Activated CD8-positive, alpha-beta T cell treated with anti-CD3 and anti-CD28 coated beads, Interleukin-2, amount 10 ng/mL, durations not matched to agents 7 days and 5 days (primary cell): Measurements from ENCODE around the gene MIPEP. TPM values are rescaled to one million over a fixed set of nuclear protein-coding genes. Genes with fewer than 3 reads are reported as not detected.

ENCODE experiments used
- ATAC-seq: fragments of 150-1000 bp; cut with Tn5 transposase; one replicate; pipeline ENCODE4 v1.10.0; 2021; ENCODE audit warnings: moderate library complexity
- CTCF ChIA-PET: fragments of 350-600 bp; sonication (Branson Sonifier 250); formaldehyde crosslinking; loops from one replicate; lab custom pipeline; 2021; ENCODE audit warnings: antibody characterized with exemption; lab: Charles Lee
- POLR2A ChIA-PET: fragments of 350-600 bp; sonication (Branson Sonifier 250); formaldehyde crosslinking; loops from one replicate; lab custom pipeline; 2021; ENCODE audit warnings: antibody characterized with exemption; lab: Charles Lee
- DNase-seq: peaks from one replicate; pipeline ENCODE4 v3.0.0-alpha.2; 2020
- H3K27ac Mint-ChIP-seq: one replicate; pipeline ENCODE4 v1.8.0; 2021; ENCODE audit warnings: mild to moderate bottlenecking, mixed read lengths
- H3K27me3 Mint-ChIP-seq: one replicate; pipeline ENCODE4 v1.8.0; 2021; ENCODE audit warnings: low read depth, mixed read lengths
- H3K36me3 Mint-ChIP-seq: one replicate; pipeline ENCODE4 v1.8.0; 2021; ENCODE audit warnings: low read depth, mixed read lengths
- H3K4me1 Mint-ChIP-seq: one replicate; pipeline ENCODE4 v1.8.0; 2021; ENCODE audit warnings: low read depth, mixed read lengths
- H3K4me3 Mint-ChIP-seq: one replicate; pipeline ENCODE4 v1.8.0; 2021; ENCODE audit warnings: mild to moderate bottlenecking, mixed read lengths
- H3K9me3 Mint-ChIP-seq: one replicate; pipeline ENCODE4 v1.8.0; 2022; ENCODE audit warnings: mixed read lengths; ENCODE audit not compliant: insufficient read depth
- total RNA-seq, 2 experiments: library from RNA; stranded (reverse); gene quantifications; one replicate each; pipeline ENCODE4 v1.2.3, GENCODE V29; 2021

The MIPEP gene
- total RNA-seq, 2 experiments from 2014 or later = 9.6 to 11.6 TPM

DNA sequence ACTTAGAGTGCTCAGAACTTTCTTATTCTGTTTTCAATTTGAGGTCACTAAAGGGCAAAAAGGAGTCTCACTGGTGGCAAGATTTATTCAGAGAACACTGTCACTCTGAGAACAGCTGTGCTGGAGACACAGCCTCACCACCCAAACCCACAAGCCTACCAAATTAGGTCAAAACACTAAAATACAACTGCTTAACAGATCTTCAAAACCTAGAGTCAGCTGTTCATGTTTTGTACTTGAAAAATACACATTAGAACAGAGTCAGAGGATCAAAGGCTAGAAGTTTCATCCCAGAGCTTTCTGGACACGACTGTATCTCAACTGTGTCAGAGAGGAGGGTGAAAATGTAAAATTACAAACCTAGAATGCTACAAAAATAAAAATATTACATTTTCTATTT, 89.3 kb downstream of the MIPEP start:
- ChIA-PET POLR2A (no interaction called here), CTCF (interaction anchor here (1.1 kb wide), 1 partner anchor 58 kb away, joined by 3 read pairs; no protein-coding TSS in a partner anchor)
- Mint-ChIP-seq H3K27ac (no peak overlapping the region), H3K9me3 (no peaks in the 10 kb centered on the region), H3K36me3 (peaks cover 12% of the 10 kb centered on the region), H3K4me1 (no peaks in the 10 kb centered on the region), H3K27me3 (no peaks in the 10 kb centered on the region), H3K4me3 (no peak overlapping the region)
- no peak for DNase-seq
- peak; percentile 33 for ATAC-seq

DNA sequence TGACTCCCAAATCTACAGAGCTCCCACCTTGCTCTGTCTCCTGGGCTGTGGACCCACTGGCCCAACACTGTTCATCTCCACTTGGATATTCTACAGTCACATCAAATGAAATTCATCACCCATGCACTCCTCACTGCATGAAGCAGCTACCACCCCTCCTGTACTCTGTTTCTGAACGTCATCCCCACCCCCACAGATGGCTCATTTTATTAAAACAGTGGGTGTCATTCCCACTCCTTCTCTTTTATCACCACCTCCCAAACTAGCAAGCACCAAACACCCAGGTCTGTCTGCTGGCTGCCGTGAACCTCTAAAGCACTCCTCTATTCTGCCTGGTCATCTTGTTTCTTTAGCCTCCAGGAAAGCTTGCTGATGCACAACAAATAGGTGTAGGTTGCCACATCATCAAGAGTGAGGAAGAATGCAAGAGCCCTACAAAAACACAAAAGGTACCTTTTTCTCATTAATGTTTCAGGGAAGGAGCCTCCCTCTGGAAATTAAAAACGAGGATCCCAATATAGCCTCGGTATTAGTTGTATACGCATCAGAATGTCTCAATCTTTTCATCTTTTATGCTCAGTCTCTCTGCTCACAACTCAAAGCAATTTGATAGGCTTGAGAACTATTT, 91.8 kb downstream of the MIPEP start:
- ATAC-seq = no peak
- DNase-seq = no peak
- H3K27ac Mint-ChIP-seq = no peak overlapping the region
- H3K4me3 Mint-ChIP-seq = no peak overlapping the region
- peaks cover 4% of the 10 kb centered on the region for H3K36me3 Mint-ChIP-seq
- H3K27me3 Mint-ChIP-seq = no peaks in the 10 kb centered on the region
- no peaks in the 10 kb centered on the region for H3K9me3 Mint-ChIP-seq
- no peaks in the 10 kb centered on the region for H3K4me1 Mint-ChIP-seq
- CTCF ChIA-PET = no interaction called here
- POLR2A ChIA-PET = no interaction called here

DNA sequence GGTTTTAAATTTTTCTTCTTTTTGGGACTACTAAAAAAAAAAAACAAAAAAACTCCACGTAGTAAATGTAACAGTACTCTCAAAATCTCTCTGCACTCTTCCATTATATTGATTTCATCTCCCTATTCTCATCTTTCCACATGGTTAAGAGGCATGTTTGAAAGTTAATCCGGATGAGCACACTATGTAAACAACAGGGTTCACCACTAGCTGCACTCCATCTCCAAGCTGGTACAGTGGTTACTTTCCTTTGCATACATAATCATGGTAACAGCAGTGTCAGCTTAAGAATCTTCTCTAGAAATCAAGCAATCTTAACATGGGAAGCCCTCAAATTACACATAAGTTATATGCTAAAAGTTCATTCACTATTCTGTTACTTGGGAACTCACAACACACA, 92.6 kb downstream of the MIPEP start:
- Mint-ChIP-seq H3K4me1 (no peaks in the 10 kb centered on the region), H3K27ac (no peak overlapping the region), H3K4me3 (no peak overlapping the region), H3K36me3 (peaks cover 4% of the 10 kb centered on the region), H3K27me3 (no peaks in the 10 kb centered on the region), H3K9me3 (no peaks in the 10 kb centered on the region)
- ATAC-seq = no peak
- POLR2A ChIA-PET = no interaction called here
- CTCF ChIA-PET = no interaction called here
- no peak for DNase-seq

DNA sequence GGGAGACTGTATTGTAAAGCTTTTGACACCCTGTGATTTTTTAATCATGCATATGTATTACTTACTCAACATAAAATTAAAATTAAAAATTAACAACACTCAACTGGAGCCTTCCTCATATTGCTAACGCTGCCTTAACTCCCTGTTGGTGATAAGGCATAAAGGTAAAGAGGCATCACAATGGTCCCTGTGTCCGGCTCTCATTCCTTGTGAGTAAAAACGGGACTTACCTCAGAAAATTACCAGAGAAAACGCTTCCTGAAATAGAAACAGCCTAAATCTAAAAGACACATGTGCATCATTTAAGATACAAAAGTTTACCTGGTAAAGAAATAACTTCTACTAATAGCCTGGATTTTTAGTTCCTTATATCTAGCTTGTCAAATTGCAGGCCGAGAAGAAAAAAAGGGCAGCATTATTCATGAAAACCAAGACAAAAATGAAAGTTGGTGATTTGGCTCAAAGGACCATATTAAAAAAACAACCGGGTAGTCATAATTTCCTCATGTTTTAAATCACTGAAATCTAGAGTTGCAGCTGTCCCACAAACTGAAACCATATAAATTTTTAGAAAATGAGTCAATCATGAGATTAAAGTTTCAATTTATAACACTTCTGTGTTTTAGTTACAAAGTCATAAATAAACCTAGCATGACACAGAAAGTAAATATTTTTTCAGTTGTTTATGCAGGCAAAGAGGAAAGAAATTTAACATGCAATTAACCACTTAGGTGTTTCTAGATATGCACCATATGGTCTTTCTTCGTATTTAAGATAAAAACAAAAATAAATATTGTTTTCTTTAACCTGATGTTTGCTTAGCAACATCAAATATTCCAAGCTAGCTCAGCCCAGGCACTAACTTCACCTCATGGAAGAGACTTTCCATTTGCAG, 94.7 kb downstream of the MIPEP start:
- Mint-ChIP-seq H3K9me3 (no peaks in the 10 kb centered on the region), H3K27me3 (no peaks in the 10 kb centered on the region), H3K27ac (no peak overlapping the region), H3K36me3 (peaks cover 4% of the 10 kb centered on the region), H3K4me1 (no peaks in the 10 kb centered on the region), H3K4me3 (no peak overlapping the region)
- DNase-seq = no peak
- ChIA-PET CTCF (no interaction called here), POLR2A (no interaction called here)
- ATAC-seq = no peak

DNA sequence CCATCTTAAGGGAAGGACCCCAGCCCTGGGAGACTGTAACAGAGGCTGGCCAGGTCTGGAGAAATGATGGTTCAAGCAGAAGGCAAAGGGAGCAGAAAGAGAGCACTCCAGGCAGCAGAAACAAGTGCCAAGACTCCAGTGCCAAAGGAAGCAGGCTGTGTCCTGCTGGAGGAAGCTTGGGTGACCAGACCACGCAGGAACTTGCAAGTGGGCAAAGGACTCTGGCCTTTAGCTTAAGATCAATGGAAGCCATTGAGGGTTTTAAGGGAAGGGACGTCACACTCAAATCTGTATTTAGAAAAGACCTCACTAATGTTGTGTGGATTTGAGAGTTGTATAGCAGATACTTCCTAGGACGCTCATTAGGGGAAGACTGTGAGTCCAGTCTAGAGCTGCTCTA, 95.5 kb downstream of the MIPEP start:
- H3K4me1 Mint-ChIP-seq = no peaks in the 10 kb centered on the region
- H3K27me3 Mint-ChIP-seq = no peaks in the 10 kb centered on the region
- DNase-seq (no peak), ATAC-seq (no peak)
- ChIA-PET CTCF (no interaction called here), POLR2A (no interaction called here)
- no peak overlapping the region for H3K4me3 Mint-ChIP-seq
- no peaks in the 10 kb centered on the region for H3K9me3 Mint-ChIP-seq
- peaks cover 4% of the 10 kb centered on the region for H3K36me3 Mint-ChIP-seq
- no peak overlapping the region for H3K27ac Mint-ChIP-seq

DNA sequence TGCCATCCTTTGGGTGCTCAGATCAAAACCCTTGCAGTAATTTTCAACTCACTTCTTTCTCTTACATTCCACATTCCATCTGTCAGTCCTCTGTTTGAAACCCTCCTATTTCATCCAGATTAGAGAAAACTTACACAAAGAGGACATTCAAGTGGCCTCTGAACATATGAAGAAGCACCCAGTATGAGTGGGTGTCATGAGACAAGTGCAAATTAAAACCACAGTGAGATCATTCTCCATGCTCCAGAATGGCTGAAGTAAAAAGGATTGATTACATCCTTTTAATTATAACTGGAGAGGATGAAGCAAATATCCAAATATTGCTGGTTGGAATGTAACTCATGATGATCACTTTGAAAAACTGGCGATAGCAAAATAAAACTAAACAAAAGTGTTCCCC, 96.5 kb downstream of the MIPEP start:
- H3K9me3 Mint-ChIP-seq = no peaks in the 10 kb centered on the region
- H3K36me3 Mint-ChIP-seq = no peaks in the 10 kb centered on the region
- no peaks in the 10 kb centered on the region for H3K27me3 Mint-ChIP-seq
- no peak for DNase-seq
- CTCF ChIA-PET = no interaction called here
- no peak overlapping the region for H3K27ac Mint-ChIP-seq
- H3K4me1 Mint-ChIP-seq = no peaks in the 10 kb centered on the region
- no peak overlapping the region for H3K4me3 Mint-ChIP-seq
- POLR2A ChIA-PET = no interaction called here
- no peak for ATAC-seq

DNA sequence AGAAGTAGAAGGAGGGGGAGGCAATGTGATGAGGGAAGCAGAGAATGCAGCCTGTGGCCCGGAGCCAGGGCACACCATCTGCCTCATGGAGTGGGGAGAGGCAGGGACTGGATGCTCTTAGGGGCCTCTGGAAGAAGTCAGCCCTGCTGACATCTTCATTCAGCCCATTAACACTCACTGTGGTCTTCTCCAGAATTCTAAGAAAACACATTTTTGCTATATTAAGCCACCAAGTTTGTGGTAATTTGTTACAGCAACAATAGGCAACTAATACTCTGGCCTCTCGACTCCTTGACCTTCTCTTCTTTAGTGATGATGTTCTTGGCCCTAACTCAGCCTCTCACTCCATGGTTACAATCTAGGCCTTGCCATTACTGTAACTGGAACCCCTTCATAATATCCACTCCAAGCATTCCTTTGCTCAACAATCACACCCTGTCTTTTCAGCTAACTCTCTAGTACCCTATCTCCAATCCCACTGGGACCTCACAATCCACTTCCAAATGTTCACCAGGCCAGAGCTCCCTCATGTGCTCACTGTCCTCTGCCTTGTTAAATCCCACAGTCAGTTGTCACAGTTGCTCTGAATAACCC, 98.5 kb downstream of the MIPEP start:
- no peaks in the 10 kb centered on the region for H3K27me3 Mint-ChIP-seq
- DNase-seq = no peak
- H3K36me3 Mint-ChIP-seq = no peaks in the 10 kb centered on the region
- H3K9me3 Mint-ChIP-seq = no peaks in the 10 kb centered on the region
- POLR2A ChIA-PET = no interaction called here
- no peak overlapping the region for H3K4me3 Mint-ChIP-seq
- H3K4me1 Mint-ChIP-seq = no peaks in the 10 kb centered on the region
- no peak overlapping the region for H3K27ac Mint-ChIP-seq
- no peak for ATAC-seq
- CTCF ChIA-PET = no interaction called here

DNA sequence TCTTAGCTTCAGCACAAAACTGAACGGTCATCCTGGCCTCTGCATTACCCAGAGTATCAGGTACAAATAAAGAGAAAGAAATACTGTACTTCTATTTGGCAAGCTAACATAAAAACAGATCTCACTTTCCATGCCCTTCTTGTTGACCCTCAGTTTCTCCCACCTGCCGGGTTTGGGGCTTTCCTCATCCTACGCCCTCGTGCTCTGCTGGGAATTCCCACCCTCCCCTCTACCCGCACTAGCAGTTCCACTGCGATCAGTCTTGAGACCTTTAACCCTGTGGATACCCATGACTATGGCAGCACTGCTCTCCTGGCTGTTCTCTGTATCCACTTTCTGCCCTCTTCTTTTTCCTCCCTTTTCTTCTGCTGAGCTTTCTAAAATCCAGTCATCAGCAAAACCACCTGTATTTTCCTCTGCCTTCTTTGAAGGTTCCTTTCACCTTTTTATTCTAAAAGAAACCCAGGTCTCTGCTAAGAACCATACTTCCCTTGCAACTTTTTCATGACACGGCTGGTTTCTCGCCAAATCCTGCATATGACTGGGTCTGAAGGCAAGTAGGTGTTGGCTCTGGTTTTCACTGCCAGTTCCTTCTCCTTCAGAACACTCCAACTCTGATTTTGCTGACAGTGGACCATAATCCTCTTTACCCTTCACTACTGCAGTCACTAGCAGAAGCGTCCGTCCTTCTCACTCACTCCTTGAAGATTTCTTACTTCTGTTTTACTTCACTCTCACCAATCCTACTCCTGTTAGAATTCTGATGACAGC, 99.4 kb downstream of the MIPEP start:
- Mint-ChIP-seq H3K36me3 (no peaks in the 10 kb centered on the region), H3K27me3 (no peaks in the 10 kb centered on the region), H3K4me3 (no peak overlapping the region), H3K9me3 (no peaks in the 10 kb centered on the region), H3K27ac (no peak overlapping the region), H3K4me1 (no peaks in the 10 kb centered on the region)
- ATAC-seq (no peak), DNase-seq (no peak)
- ChIA-PET POLR2A (no interaction called here), CTCF (interaction anchor here (2.4 kb wide), 1 partner anchor 12 kb away, joined by 6 read pairs; no protein-coding TSS in a partner anchor)

DNA sequence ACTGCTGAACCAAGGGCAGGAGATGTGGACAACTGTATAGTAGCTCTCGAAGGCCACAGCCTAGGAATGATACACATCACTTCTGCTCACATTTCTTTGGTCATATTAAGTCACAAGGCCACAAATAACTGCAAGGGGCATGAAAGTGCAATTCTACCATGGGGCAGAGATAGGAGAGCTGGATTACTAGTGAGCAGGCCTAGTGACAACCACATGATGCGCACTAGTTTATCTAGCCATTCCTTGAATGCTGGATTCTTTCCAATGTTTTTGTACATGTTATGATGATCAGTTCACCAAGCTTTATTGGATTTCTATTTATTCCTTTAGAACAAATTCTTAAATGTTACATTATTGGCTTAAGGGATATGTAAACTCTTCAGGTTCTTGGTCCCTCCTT, 100.7 kb downstream of the MIPEP start:
- H3K36me3 Mint-ChIP-seq = no peaks in the 10 kb centered on the region
- H3K9me3 Mint-ChIP-seq = no peaks in the 10 kb centered on the region
- no peak for ATAC-seq
- CTCF ChIA-PET = interaction anchor here (2.4 kb wide), 1 partner anchor 10 kb away, joined by 6 read pairs; no protein-coding TSS in a partner anchor
- H3K4me1 Mint-ChIP-seq = no peaks in the 10 kb centered on the region
- POLR2A ChIA-PET = no interaction called here
- no peaks in the 10 kb centered on the region for H3K27me3 Mint-ChIP-seq
- H3K4me3 Mint-ChIP-seq = no peak overlapping the region
- H3K27ac Mint-ChIP-seq = no peak overlapping the region
- no peak for DNase-seq

DNA sequence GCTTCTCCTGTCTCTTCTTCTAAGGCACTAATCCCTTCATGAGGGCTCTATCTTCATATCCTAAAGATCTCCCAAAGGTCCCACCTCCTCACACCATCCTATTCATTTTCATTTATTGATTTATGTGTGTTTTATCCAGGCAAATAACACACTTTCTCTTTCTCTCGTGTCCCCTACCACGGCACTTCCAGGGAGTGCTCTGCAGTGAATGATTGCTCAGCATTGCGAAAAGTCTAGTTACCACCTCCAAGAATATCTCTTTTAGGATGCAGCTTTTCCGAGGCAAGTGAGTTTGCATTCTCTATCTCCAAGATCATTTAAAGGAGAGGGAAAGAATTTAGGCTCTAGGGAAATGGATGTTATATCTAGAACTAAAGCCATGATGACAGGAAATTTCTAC, 101.7 kb downstream of the MIPEP start:
- no peaks in the 10 kb centered on the region for H3K4me1 Mint-ChIP-seq
- CTCF ChIA-PET = interaction anchor here (2.4 kb wide), 1 partner anchor 9 kb away, joined by 6 read pairs; no protein-coding TSS in a partner anchor
- H3K9me3 Mint-ChIP-seq = no peaks in the 10 kb centered on the region
- POLR2A ChIA-PET = interaction anchor here (0.6 kb wide), 1 partner anchor 107 kb away, joined by 3 read pairs; no protein-coding TSS in a partner anchor
- H3K4me3 Mint-ChIP-seq = no peak overlapping the region
- ATAC-seq = no peak
- no peak for DNase-seq
- no peaks in the 10 kb centered on the region for H3K27me3 Mint-ChIP-seq
- H3K27ac Mint-ChIP-seq = no peak overlapping the region
- H3K36me3 Mint-ChIP-seq = no peaks in the 10 kb centered on the region

DNA sequence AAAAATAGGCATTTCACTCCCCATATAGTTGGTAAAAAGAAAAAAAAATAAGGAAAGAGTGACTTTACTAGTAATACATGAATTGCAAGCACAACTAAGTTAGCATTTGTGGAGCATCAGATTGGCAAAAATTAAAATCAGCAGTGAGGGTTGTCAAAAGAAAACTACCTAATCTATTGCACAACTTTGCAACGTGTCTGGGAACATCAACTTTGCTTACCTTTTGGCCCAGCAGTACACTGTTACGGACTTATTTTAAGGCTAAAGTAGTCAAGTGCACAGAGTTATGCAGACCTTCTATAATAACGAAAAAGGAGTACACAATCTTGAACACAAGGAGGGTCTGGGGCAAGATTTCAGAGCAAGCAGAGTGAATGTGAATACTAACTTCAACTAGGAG, 102.6 kb downstream of the MIPEP start:
- Mint-ChIP-seq H3K4me1 (no peaks in the 10 kb centered on the region), H3K27ac (no peak overlapping the region), H3K9me3 (no peaks in the 10 kb centered on the region), H3K4me3 (no peak overlapping the region), H3K27me3 (no peaks in the 10 kb centered on the region), H3K36me3 (no peaks in the 10 kb centered on the region)
- POLR2A ChIA-PET = no interaction called here
- ATAC-seq (no peak), DNase-seq (no peak)
- CTCF ChIA-PET = no interaction called here
